GM18868 (cell line): Measurements from ENCODE around the gene KCNH8.

Experiments used
- ATAC-seq: cut with Tn5 transposase; IDR thresholded peaks from one replicate; pipeline ENCODE4 v1.9.1; 2021; ENCODE audit warnings: mild to moderate bottlenecking, moderate library complexity; ENCODE audit not compliant: unreplicated experiment

The KCNH8 gene

DNA sequence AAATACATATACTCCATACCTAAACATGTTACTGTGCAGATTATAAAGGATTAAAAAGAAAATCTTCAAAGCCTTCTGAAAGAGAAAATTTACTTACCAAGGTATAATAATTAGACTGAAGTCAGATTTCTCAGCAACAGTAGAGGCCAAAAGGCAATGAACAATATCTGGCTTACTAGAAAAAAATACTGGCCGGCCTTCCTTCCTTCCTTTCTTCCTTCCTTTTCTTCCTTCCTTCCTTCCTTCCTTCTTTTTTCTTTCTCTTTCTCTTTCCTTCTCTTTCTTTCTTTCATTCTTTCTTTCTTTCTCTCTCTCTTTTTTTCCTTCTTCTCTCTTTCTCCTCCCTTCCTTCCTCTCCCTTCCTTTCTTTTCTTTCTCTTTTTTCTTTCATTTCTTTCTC, 209.6 kb downstream of the KCNH8 start:
- no peak for ATAC-seq

DNA sequence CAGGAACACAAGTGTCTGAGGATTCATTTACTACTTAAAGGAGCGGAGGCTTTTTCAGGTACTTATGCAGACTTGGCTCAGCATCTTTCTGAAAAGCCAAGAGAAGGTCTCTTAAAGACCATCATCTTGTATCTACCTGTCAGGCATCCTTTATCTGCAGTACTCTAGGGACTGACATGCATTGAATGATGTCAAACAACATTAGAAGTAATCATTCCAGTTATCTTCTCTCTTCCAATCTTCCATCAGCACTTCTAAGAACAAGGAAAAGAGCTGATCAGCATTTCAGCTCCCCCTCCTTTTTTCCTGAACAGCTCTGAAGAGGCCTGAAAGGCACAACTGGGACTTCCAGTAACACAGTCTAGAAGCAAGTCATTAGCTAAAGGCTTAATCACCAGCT, 214.8 kb downstream of the KCNH8 start:
- peak; percentile 17 for ATAC-seq

DNA sequence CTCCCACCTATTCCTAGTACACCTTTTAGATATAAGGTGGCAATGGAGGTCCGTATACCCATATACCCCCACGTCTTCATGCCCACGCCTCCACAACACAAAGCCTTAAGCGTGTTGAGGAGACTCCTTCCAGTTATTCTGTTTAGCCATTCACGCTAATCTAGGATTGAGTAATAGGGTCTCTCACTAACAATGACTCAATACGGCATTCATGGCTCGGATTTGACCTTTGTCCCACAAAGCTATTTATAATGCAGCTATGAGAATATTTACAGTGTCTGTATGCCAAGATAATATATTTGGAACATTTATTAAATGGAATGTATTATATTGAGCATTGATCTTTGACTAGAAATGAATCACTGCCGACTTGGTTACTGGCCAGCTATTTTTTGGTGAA, 215.8 kb downstream of the KCNH8 start:
- no peak for ATAC-seq

DNA sequence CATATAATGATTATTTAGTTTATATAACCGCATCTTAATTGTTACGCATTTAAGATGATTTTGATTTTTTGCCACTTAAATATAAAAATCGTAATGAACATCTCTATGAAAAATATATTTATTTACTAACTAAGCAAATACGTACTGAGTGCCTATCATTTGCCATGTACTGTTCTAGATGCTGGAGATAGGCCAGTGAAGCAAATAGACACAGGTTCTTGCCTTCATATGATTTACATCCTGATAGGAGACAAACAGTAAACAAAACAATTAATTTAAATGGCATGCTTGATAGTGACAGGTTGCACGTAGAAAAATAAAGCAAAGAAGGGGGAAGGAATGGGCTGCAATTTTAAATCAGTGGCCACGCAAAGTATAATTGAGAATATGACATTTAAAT, 217.2 kb downstream of the KCNH8 start:
- no peak for ATAC-seq

DNA sequence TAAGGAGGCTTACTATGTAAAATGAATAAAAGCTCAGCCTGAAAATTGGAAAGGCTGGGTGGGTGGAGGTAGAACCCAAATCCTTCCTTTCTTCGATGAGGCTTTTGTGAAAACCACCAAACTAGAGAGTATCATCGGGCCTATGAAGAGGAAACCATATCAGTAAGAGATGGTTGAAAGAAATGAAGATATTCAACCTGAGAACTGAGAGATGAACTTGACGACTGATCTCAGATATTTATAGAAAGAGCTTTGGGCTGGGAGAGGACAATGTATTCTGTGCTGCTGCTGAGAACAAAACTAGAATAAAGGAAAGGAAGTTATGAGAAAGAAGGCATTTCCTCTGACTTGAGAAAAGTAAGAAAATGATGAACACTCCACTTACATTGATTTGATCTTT, 236.6 kb downstream of the KCNH8 start:
- ATAC-seq, result peak; percentile 87

DNA sequence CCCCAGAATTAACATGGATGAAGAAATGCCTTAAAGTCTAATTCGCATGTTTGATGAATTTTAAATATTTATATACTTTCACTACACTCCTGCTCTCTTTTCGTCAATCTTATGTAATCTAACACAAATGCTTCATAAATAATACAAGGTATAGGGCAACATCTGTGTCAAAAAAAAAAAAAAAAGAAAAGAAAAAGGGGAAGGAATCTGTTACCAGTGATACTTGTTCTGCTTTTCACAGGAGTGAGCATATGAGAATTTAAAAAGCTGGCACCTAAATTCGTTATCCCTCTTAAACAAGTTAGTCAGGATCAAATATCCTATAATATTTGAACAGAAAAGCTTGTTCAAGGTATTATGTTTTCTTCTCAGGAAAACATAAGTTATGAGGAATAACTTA, 243.8 kb downstream of the KCNH8 start:
- no peak for ATAC-seq

DNA sequence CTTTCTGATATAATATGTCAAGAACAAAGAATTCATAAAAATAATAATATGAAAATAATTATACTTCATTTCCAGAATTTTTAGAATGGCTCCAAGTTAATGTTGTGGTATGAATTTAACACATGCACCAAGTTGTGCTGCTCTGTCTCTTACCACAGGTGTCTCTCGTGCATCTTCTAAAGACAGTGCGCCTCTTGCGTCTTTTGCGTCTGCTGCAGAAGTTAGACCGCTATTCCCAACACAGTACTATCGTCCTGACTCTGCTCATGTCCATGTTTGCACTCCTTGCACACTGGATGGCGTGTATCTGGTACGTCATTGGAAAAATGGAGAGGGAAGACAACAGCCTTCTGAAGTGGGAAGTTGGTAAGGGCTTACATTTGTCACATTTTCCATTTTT, 246.6 kb downstream of the KCNH8 start:
- no peak for ATAC-seq

DNA sequence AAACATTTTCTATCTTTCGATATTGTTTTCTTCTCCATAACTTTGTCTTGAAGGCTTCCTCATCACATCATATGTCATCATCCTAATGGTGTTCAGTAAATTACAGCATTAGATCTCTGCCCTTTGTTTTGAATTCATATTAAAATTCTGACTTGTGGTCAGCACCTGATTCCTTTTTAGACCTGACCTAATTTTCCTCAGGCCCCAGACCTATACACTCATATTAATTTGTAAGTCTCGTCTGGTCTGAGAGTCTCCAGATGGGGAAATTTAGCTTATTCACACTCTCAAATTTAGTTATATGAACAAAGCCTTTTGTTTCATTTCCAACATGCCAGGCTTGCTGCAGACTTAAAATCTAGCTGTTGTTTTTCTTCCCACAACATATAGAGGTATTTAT, 248.4 kb downstream of the KCNH8 start:
- no peak for ATAC-seq

DNA sequence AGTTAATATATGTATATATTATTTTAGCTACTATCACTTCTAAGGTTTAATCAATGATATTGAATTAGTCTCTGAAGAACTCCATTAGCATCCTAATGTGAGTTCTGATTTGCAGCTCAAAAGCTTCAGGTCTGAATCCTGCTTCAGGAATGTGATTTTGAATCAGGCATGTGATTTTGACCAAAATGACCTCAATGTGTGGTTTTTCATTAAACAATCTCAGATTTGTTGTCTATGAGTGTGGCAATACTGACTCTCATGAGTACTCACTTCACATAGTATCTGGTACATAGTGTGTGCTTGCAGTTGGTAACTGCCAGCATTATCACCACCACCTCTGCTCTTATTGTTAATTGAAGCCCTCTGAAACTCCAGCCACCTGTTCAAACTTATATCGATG, 251.0 kb downstream of the KCNH8 start:
- ATAC-seq, result no peak

DNA sequence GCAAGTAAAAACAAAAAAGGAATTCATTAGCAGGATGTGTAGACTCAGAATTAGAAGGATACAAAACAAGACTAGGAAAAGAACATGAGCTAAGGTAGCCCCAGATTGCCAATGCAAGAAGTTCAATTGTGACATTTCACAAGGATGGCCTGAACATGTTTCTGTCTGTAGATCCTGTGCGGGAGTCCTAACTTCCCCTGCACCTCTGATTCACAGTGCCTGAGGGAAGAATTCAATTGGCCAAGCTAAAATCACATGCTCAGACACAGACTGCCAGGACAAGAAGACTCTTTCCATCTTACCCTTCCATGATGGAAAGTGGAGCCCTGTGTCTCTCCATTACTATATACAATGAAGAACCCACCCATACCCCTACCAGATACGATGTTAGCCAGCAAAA, 251.5 kb downstream of the KCNH8 start:
- ATAC-seq, result no peak

DNA sequence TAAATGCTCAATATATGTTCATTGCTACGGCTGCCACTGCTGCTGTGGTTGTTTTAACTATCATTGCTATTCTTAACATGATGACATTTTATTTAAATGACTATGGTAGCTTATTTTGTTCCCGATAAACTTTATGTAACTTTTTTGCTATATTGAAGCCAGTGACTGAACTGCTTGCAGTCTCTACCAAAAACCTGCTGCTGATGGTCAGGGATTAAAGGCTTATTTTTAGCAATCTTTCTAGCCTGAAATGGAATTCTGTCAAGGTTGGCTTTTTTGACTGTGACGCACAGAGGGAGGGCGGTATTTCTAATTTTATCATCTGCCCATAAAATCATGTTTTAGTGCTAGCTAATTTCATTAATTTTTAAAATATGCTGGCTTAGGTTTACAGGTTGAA, 271.8 kb downstream of the KCNH8 start:
- ATAC-seq, result no peak

DNA sequence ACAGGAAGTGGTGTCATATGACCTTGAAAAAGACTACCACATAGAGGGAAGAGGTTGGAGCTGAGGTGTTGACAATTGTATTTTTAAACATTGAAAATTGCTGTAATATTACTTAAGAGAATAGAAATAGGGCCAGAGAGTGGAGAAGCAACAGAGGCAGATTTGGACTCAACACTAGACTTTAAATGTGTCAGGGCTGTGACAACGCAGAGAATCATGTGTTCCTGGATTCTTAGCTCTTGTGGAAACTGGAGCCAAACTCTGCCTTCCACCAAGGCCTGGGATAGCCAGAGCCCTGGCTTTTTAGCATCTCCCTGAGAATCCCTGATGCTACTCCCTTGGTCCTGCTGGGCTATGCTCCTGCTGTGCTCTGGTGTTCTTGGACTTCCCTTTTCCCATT, 277.5 kb downstream of the KCNH8 start:
- no peak for ATAC-seq

DNA sequence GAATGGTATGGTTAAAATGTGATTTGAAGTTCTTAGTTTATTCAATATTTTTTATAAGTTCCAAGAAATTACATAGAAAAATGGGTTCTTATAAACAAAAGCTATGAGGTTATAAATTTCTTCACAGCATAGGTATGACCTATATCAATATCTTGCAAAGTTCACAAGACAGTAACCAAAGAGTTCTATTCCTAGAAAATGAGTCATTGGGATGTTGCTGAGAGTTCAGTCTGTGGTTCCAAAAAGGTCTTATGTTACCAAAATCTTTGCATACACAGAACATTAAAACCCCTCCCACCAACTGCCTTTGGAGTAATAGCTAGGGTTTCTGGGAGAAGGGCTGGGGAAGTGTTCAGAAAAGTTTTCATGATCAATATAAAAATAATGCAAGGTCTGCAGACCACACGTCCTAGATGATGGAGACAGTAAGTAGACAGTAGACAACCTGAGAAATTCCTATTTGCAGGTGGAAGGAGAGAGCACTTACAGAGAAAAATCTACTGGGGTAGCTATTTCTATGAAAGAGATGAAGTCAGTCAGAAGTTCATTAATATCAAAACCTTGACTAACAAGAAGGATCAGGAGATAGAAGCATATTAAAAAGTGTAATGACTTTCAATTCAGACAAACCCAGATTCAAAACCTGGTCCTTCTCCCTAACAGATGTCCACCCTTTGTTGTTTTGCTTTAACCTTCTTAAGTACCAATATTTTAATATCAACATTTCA, 279.3 kb downstream of the KCNH8 start:
- ATAC-seq, result no peak

DNA sequence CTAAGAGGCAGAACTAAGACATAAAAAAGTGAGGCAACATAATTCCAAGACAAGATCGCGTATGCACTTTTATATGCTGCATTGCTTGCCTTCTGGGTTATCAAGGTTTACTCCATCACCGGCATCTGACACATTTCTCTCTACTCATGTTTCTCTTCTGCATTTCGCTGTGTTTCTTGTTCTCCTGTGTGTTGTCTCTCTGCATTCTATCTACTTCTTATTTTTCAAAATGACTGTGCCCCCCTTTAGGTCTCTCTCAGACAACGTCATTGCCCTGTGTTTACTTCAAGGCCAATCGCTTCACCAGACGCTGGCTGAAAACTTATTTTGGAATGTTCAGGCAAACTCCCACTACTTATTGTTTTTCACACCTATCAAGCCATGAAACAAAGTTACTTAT, 280.4 kb downstream of the KCNH8 start:
- ATAC-seq, result no peak

DNA sequence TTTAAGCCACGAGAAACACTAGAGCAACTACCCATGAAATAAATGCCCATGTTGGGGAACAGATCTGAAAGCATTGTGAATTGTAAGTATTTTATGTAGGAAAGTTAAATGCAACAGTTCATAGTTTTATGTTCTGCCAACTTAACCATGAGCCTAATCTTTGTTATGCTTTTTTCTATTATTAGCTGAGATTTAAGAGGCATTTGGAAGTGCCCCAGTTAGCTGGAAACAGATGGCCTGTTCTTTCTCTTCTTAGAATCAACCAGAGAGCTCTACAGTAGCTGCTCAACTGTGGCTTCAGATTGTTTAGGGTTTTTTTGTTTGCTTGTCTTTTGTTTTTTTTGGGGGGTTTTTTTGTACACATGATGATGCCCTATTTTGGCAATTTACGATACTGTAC, 284.4 kb downstream of the KCNH8 start:
- ATAC-seq, result no peak

DNA sequence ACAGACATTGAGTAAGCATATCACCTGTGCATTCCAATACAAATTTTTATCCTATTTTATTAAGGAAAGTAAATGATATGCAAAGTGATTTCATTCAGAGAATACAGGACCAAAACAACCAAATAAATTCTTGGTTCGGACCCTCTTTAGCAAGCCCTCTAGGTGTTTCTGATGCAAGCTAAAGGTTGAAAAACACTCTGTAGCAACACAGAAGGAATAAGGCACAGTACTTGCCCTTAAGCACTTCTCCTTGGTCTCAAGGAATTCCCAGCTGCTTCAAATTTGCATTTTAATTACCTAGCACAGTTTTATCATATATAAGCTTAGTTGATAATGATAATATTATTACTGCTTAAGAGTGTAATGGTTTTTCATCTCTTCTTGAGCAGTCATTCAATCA, 288.4 kb downstream of the KCNH8 start:
- no peak for ATAC-seq

DNA sequence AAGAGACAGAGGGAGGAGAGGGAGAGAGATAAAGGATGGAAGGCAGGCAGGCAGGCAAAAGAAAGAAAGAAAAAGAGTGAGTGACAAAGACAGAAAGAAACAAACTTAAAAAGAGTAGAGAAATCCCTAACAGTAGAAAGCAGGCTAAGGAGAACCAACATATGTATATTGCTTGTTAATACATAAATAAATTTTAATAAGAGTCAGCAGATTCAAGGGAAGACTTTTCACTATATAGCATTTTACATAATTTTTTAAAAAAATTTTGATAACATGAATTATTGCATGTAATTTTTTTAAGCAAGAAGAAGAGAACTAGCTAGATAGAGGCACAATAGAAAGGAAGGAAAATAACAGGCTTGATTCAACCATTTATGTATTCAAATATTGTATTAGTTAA, 291.6 kb downstream of the KCNH8 start:
- no peak for ATAC-seq

DNA sequence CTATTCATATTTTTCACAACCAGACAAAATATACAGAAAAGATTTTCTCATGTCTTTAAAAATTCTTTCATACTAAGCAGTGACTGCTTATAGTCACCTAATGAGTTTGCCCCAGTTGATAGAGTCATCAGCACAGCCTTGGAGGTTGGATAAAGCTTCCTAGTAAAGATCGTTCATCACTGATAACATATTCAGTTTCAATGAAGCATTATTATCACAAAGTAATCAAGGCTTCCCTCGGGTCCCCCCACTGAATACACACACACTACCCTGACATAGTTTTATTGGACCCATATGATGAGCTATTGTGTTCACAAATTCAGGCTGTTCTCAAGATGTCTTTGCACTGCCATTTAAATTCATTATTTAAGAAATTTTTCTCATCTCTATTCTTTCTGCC, 297.8 kb downstream of the KCNH8 start:
- no peak for ATAC-seq

DNA sequence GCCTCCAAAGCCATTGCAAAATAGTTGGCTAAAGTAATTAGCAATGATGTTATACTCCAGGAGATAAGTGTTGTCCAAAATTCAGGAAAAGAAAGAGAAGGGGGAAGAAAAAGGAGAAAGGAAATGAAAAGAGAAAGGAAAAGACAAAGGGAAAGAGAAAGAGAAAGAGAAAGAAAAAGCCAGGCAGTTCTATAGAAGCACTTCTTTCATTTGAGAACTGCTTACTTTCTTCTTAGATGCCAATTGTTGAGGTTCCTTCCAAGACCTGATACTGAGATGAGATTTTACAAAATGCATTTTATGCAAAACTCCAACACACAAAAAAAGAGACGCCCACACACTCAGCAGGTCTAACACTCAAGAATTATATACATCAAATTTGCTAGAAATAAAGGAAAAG, 298.4 kb downstream of the KCNH8 start:
- no peak for ATAC-seq

DNA sequence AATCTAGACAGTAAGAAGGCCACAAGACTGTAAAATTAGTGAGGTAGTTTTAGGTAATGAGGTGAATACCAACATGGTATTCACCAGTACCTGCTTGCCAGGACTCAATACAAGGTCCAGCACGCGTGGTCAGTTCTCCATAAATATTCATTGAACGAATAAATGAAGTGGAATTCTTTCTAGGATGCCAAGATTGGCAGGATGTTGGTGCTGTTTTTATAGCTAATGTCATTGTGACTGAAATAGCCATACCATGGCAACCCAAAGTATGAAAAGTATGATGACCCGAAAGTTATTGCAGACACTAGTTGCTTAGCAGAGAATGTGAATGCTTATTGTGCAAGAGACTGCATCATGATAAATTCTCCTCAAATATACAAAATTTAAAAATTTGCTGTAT, 307.2 kb downstream of the KCNH8 start:
- ATAC-seq, result no peak

DNA sequence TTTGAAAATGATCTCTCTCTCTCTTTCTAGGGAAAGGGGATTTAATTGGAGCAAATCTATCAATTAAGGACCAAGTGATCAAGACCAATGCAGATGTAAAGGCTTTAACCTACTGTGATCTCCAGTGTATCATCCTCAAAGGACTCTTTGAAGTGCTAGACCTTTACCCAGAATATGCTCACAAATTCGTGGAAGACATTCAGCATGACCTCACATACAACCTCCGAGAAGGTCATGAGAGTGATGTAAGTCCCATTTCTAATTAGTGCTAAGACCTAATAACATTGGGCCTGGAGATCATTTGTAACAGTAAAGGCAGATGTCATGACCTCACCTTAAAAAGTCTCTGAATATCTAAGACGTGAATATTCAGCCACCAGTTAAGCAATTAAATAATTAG, 308.4 kb downstream of the KCNH8 start:
- no peak for ATAC-seq

DNA sequence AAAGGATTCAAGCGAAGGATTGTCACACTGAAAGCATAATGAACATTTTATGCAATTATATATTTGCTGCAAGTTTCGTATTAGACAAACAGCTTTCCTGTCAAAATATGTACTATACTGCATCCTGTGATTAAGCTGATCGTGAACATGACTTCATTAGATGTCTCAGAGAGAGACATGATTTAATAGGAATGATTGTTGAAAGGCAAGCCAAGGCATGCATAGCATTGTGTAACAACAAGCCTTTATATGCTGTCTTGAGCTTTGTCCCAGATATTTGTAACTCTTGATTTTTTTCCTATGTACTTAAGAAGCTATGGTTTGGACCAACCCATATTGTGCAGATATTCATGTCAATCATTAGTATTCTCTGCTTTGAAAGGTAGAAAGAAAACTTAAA, 309.1 kb downstream of the KCNH8 start:
- ATAC-seq, result no peak

DNA sequence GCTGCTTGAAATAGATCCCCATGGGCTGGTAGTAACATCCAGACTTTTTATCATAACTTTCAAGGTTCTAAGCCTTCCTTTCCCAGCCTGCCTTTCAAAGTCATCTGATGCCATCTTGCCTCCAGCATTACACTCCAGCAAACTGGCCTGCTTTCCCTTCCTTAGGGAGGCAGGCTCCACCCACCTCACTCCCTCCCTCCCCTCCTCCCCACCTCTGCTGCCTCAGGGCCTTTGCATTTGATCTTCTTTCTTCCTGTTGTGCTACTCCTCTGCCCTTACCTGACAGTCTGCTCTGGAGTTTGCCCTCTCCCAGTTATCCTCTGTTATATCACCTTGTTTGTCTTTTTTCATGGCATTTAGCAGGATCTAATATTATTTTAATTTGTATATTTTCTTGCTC, 319.5 kb downstream of the KCNH8 start:
- ATAC-seq, result no peak
